Endodermal cell (in vitro differentiated cells): ENCODE data around the gene FAM9A. TPM values are rescaled to one million over a fixed set of nuclear protein-coding genes. Genes with fewer than 3 reads are reported as not detected.
"Not testable (repeated sequence)": the region's sequence is repeated elsewhere in the genome, so short reads cannot be mapped to it uniquely, and the experiment has no call there.

Source experiments
- DNase-seq: peaks from one replicate; pipeline ENCODE4 v3.0.0-alpha.2; 2017
- H3K27ac ChIP-seq: 2 replicates; pipeline ENCODE4 v1.5.1; 2013; ENCODE audit warnings: mild to moderate bottlenecking, low read depth, low read length, moderate library complexity
- H3K27me3 ChIP-seq: 2 replicates; pipeline ENCODE4 v1.6.1; 2013; ENCODE audit warnings: mild to moderate bottlenecking, low read length, moderate library complexity; ENCODE audit not compliant: insufficient read depth, control insufficient read depth, poor library complexity, severe bottlenecking
- H3K36me3 ChIP-seq: 2 replicates; pipeline ENCODE4 v1.7.0; 2013; ENCODE audit warnings: mild to moderate bottlenecking, low read length, moderate library complexity; ENCODE audit not compliant: control insufficient read depth, insufficient read depth
- H3K4me1 ChIP-seq: one replicate; pipeline ENCODE4 v1.7.0; 2013; ENCODE audit warnings: low read length; ENCODE audit not compliant: control insufficient read depth, insufficient read depth
- H3K4me3 ChIP-seq: 2 replicates; pipeline ENCODE4 v1.5.1; 2013; ENCODE audit warnings: mild to moderate bottlenecking, low read length, moderate library complexity
- H3K9ac ChIP-seq: 2 replicates; pipeline ENCODE4 v1.6.1; 2013; ENCODE audit warnings: mild to moderate bottlenecking, low read length, moderate library complexity; ENCODE audit not compliant: poor library complexity, severe bottlenecking; ENCODE audit errors: extremely low read depth
- H3K9me3 ChIP-seq: 2 replicates; pipeline ENCODE4 v1.6.1; 2013; ENCODE audit warnings: mild to moderate bottlenecking, low read length, moderate library complexity; ENCODE audit not compliant: control insufficient read depth
- H3K27ac Mint-ChIP-seq: 2 replicates; pipeline ENCODE4 v1.8.0; 2020; ENCODE audit warnings: mixed read lengths
- H3K27me3 Mint-ChIP-seq: 2 replicates; pipeline ENCODE4 v1.8.0; 2021; ENCODE audit warnings: mild to moderate bottlenecking, mixed read lengths; ENCODE audit not compliant: insufficient read depth
- H3K36me3 Mint-ChIP-seq: 2 replicates; pipeline ENCODE4 v1.8.0; 2020; ENCODE audit warnings: low read depth, mixed read lengths
- H3K4me1 Mint-ChIP-seq: 2 replicates; pipeline ENCODE4 v1.8.0; 2020; ENCODE audit warnings: mixed read lengths
- H3K4me3 Mint-ChIP-seq: 2 replicates; pipeline ENCODE4 v1.8.0; 2020; ENCODE audit warnings: mild to moderate bottlenecking, moderate library complexity, mixed read lengths
- H3K9me3 Mint-ChIP-seq: 2 replicates; pipeline ENCODE4 v1.8.0; 2020; ENCODE audit warnings: mild to moderate bottlenecking, mixed read lengths
- WGBS, 2 experiments: methylation state at CpG; one replicate each; pipeline versions ENCODE4 v1.1.5 to v1.1.7; 2013; ENCODE audit warnings: missing lambda C conversion rate in 2 of 2, mixed read lengths in 1 of 2; ENCODE audit not compliant: insufficient coverage in 1 of 2, insufficient read length in 1 of 2; 5-methylcytosine and 5-hydroxymethylcytosine counted together
- total RNA-seq, 2 donors: library from RNA; stranded (reverse); fragmentation: NEBNext Ultra II Directional in 1 of 2; extraction: Animal tissue kit (Norgen Biotek cat#: 25700) in 1 of 2; gene quantifications; 2 replicates in 1 of 2; 3 replicates in 1 of 2; pipeline ENCODE4 v1.2.1, GENCODE V29; 2021
- TF ChIP-seq, protein P1 (sequence below): fragments of 200-600 bp; sonication (generic); conservative IDR thresholded peaks from 2 replicates; pipeline ENCODE4 v1.5.0; 2021; ENCODE audit warnings: antibody characterized with exemption, mild to moderate bottlenecking

The FAM9A gene
- total RNA-seq, 2 donors from 2014 or later, result not detected

DNA sequence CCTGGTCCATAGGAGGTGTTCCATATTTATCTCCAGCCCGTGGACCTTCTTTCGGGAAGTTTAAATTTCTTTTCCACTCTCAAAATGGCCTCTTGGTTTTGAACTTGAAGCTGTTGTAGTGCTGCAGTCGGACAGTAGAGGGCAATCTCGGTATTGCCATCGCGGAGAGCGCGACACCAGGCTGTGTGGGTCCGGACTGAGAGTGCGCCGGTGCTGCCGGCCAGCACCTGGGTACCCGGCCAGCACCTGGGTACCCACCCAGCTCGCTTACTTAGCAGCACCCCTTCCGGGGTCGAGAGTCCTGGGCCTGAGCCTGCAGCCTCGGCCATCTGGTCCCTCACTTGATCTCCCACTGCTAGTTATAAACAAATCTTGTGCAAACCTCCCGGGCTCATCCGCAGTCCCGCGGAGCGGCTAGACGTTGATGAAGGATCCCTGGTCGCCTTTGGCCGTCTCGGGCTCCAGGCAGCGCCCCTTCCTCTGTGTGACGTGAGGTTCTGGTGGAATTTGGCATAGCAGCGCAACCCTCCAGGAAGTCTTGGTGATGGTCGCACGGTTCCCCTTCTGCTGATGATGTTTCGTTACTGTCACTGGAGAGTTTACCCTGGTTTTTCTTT is 18.0 kb downstream of the FAM9A start:
- 91 to 100% methylated on average over 1 to 32 of the region's 32 CpGs for WGBS, 2 experiments
- Histone ChIP-seq H3K27me3 (no peaks in the 10 kb centered on the region), H3K4me3 (no peak overlapping the region), H3K36me3 (no peaks in the 10 kb centered on the region), H3K27ac (no peak overlapping the region), H3K9ac (no peak overlapping the region), H3K9me3 (no peaks in the 10 kb centered on the region), H3K4me1 (no peaks in the 10 kb centered on the region)
- H3K27me3 Mint-ChIP-seq, result peaks cover 8% of the 10 kb centered on the region
- H3K36me3 Mint-ChIP-seq, result no peaks in the 10 kb centered on the region
- peaks cover 14% of the 10 kb centered on the region for H3K4me1 Mint-ChIP-seq
- TF ChIP-seq, protein P1, sequence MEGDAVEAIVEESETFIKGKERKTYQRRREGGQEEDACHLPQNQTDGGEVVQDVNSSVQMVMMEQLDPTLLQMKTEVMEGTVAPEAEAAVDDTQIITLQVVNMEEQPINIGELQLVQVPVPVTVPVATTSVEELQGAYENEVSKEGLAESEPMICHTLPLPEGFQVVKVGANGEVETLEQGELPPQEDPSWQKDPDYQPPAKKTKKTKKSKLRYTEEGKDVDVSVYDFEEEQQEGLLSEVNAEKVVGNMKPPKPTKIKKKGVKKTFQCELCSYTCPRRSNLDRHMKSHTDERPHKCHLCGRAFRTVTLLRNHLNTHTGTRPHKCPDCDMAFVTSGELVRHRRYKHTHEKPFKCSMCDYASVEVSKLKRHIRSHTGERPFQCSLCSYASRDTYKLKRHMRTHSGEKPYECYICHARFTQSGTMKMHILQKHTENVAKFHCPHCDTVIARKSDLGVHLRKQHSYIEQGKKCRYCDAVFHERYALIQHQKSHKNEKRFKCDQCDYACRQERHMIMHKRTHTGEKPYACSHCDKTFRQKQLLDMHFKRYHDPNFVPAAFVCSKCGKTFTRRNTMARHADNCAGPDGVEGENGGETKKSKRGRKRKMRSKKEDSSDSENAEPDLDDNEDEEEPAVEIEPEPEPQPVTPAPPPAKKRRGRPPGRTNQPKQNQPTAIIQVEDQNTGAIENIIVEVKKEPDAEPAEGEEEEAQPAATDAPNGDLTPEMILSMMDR, result peak; percentile 80
- no peak overlapping the region for H3K27ac Mint-ChIP-seq
- peaks cover 4% of the 10 kb centered on the region for H3K9me3 Mint-ChIP-seq
- DNase-seq, result peak; percentile 82
- no peak overlapping the region for H3K4me3 Mint-ChIP-seq

DNA sequence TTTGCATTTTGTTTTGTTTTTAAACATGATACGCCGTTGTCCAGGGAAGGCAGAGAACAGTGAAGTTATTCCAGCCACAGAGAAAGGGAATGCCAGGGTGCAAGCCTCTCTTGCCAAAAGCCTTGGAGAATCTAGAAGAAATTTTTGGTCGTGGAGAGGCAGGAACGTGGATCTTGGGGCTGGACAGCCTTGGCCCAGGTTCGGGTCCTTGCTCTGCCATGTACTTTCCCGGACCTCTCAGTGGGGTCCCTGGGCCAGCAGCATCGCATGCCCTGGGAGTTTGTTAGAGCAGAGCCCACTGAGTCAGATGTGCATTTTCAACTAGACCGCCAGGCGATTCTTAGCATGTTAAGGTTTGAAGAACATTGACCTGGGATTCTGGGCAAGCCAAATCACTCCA is 18.6 kb downstream of the FAM9A start:
- peaks cover 14% of the 10 kb centered on the region for H3K4me1 Mint-ChIP-seq
- TF ChIP-seq, protein P1, result no peak
- 85 to 87% methylated on average over 4 to 9 of the region's 9 CpGs for WGBS, 2 experiments

DNA sequence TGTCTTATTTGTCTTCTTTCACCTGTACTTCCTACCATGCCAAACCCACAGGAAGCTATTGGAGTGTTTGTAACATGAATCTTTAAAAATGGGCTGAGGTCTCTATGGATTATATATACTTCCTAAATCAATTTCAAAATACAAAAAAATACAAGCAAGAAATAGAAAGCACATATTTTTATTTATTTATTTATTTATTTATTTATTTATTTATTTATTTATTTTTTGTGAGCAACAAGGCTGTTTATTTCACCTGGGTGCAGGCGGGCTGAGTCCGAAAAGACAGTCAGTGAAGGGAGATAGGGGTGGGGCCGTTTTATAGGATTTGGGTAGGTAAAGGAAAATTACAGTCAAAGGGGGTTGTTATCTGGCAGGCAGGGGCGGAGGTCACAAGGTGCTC is 19.3 kb downstream of the FAM9A start:
- H3K4me3 ChIP-seq, H3K36me3 ChIP-seq, H3K27me3 ChIP-seq, H3K36me3 Mint-ChIP-seq, H3K4me1 ChIP-seq, H3K4me3 Mint-ChIP-seq, H3K9me3 Mint-ChIP-seq, H3K9ac ChIP-seq, H3K27me3 Mint-ChIP-seq, H3K9me3 ChIP-seq, DNase-seq, H3K27ac ChIP-seq: not testable (repeated sequence)
- Mint-ChIP-seq H3K4me1 (peaks cover 14% of the 10 kb centered on the region), H3K27ac (peak overlapping the region; percentile 53)
- WGBS, 2 experiments, result 52% methylated on average over 4 of the region's 4 CpGs; no CpG with 5 or more reads in 1 of the 2 experiments

More for the DNA sequence above, 18.6 kb downstream of the FAM9A start:
- no peak overlapping the region for H3K27ac ChIP-seq
- no peaks in the 10 kb centered on the region for H3K4me1 ChIP-seq
- Mint-ChIP-seq H3K4me3 (no peak overlapping the region), H3K27me3 (peaks cover 8% of the 10 kb centered on the region), H3K27ac (peak overlapping the region; percentile 53), H3K36me3 (no peaks in the 10 kb centered on the region), H3K9me3 (peaks cover 4% of the 10 kb centered on the region)
- DNase-seq, result no peak
- no peaks in the 10 kb centered on the region for H3K27me3 ChIP-seq
- H3K4me3 ChIP-seq, result no peak overlapping the region
- no peak overlapping the region for H3K9ac ChIP-seq
- no peaks in the 10 kb centered on the region for H3K36me3 ChIP-seq
- no peaks in the 10 kb centered on the region for H3K9me3 ChIP-seq

DNA sequence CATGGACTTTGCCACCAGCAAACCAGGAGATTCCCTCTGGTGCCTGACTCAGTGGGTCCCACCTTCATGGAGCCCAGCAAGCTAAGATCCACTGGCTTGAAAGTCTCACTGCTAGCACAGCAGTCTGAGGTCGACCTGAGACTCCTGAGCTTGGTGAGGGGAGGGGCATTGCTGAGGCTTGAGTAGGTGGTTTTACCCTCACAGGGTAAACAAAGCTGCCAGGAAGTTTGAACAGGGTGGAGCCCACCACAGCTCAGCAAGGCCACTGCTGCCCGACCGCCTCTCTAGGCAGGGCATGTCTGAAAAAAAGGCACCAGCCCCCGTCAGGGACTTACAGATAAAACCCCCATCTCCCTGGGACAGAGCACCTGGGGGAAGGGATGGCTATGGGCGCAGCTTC is 28.1 kb downstream of the FAM9A start:
- Histone ChIP-seq H3K9ac (no peak overlapping the region), H3K4me3 (no peak overlapping the region), H3K27ac (no peak overlapping the region), H3K9me3 (no peaks in the 10 kb centered on the region), H3K27me3 (no peaks in the 10 kb centered on the region), H3K36me3 (no peaks in the 10 kb centered on the region), H3K4me1 (no peaks in the 10 kb centered on the region)
- WGBS, 2 experiments, result 33 to 77% methylated on average over 1 to 5 of the region's 5 CpGs
- Mint-ChIP-seq H3K4me3 (no peak overlapping the region), H3K27me3 (peaks cover 18% of the 10 kb centered on the region), H3K4me1 (no peaks in the 10 kb centered on the region), H3K9me3 (no peaks in the 10 kb centered on the region), H3K36me3 (no peaks in the 10 kb centered on the region), H3K27ac (no peak overlapping the region)
- TF ChIP-seq, protein P1, result no peak
- no peak for DNase-seq
